ENCODE data around the gene TCIRG1. TPM values are rescaled to one million over a fixed set of nuclear protein-coding genes. Genes with fewer than 3 reads are reported as not detected.

Gene TCIRG1
- total and polyA plus RNA-seq, 2 of the 13 experiments (the other 11 are each of a cell fraction or from before 2014, with no cell fraction given), result 48.0 to 69.6 TPM

DNA sequence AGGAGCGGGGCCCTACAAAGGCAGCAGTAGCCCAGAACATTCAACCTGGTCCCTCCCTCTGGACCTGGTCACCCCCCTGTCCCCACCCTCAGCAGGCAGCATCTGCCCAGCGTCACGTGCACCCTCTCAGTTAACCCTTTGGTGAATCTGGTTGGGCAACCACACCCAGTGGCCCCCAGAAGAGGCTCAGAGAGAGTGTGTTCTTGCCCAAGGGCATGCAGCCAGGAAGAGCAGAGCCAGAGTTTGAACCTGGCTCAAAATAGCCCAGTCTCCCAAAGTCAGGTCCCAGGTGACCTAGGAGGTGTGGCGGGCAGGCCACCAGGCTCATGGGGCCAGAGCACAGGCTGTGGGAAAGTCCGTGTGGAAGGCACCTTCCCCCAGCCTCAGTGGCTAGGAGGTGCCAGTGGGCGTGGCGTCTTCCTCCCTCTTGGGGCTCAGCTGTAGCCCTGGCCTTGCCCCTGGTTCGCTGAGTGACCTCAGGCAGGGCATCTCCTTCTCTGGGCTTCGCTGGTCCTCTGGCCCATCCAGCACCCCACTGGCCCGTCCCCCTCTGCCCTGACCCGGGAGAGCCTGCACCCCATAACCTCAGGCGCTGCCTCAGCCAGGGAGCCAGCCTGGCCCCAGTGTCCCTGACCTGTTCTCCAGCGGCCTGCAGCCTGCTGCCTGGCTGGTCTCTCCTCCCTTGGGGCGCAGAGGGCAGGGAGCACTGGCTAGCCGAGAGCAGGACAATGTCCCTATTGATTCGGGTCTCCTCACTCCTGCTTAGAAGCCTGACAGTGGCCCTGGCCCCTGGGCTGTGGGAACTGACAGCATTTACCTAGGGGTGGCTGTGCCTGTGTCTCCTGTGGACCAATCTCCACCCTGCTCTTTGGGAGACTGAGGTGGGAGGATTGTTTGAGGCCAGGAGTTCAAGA lies 21.7 kb upstream of the TCIRG1 start (continued):
- TF ChIP-seq, protein P1, sequence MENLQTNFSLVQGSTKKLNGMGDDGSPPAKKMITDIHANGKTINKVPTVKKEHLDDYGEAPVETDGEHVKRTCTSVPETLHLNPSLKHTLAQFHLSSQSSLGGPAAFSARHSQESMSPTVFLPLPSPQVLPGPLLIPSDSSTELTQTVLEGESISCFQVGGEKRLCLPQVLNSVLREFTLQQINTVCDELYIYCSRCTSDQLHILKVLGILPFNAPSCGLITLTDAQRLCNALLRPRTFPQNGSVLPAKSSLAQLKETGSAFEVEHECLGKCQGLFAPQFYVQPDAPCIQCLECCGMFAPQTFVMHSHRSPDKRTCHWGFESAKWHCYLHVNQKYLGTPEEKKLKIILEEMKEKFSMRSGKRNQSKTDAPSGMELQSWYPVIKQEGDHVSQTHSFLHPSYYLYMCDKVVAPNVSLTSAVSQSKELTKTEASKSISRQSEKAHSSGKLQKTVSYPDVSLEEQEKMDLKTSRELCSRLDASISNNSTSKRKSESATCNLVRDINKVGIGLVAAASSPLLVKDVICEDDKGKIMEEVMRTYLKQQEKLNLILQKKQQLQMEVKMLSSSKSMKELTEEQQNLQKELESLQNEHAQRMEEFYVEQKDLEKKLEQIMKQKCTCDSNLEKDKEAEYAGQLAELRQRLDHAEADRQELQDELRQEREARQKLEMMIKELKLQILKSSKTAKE (CRISPR knock-in tag; IDR thresholded peaks at IDR 0.05; ENCODE audit: borderline replicate concordance), result peak; percentile 83; the same call in 1 of the 2 replicates
- TF ChIP-seq, protein P2, sequence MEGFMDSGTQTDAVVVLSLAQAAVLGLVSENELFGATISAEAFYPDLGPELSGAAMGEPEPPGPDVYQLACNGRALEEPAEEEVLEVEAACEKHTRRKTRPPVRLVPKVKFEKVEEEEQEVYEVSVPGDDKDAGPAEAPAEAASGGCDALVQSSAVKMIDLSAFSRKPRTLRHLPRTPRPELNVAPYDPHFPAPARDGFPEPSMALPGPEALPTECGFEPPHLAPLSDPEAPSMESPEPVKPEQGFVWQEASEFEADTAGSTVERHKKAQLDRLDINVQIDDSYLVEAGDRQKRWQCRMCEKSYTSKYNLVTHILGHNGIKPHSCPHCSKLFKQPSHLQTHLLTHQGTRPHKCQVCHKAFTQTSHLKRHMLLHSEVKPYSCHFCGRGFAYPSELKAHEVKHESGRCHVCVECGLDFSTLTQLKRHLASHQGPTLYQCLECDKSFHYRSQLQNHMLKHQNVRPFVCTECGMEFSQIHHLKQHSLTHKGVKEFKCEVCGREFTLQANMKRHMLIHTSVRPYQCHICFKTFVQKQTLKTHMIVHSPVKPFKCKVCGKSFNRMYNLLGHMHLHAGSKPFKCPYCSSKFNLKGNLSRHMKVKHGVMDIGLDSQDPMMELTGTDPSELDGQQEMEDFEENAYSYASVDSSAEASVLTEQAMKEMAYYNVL (CRISPR knock-in tag; IDR thresholded peaks at IDR 0.05; ENCODE audit: borderline replicate concordance), result no peak; the same call in 1 of the 2 replicates
- peak; percentile 31; the same call in 1 of the 2 replicates for TF ChIP-seq MEIS1 (CRISPR knock-in tag; IDR thresholded peaks at IDR 0.05; ENCODE audit: borderline replicate concordance)
- peak in 1 of 2 experiments; percentile 31; a peak in 1 of 4 replicates for TF ChIP-seq KLF16 (CRISPR knock-in tag; IDR thresholded peaks at IDR 0.05)
- TF ChIP-seq HOXD1 (CRISPR knock-in tag; IDR thresholded peaks at IDR 0.05), result no peak; the same call in 1 of the 2 replicates
- TF ChIP-seq ZNF839 (CRISPR knock-in tag; IDR thresholded peaks at IDR 0.05; ENCODE audit: borderline replicate concordance), result no peak; the same call in 1 of the 2 replicates
- no peak; a peak in 2 of 4 replicates for TF ChIP-seq POLR2A (IDR thresholded peaks at IDR 0.05; ENCODE audit: insufficient read depth in 1 of 2, low read depth in 2 of 2, low read length in 2 of 2)
- no peak for TF ChIP-seq GATA4 (IDR thresholded peaks at IDR 0.05; ENCODE audit: borderline replicate concordance, low read depth)
- TF ChIP-seq, protein P3, sequence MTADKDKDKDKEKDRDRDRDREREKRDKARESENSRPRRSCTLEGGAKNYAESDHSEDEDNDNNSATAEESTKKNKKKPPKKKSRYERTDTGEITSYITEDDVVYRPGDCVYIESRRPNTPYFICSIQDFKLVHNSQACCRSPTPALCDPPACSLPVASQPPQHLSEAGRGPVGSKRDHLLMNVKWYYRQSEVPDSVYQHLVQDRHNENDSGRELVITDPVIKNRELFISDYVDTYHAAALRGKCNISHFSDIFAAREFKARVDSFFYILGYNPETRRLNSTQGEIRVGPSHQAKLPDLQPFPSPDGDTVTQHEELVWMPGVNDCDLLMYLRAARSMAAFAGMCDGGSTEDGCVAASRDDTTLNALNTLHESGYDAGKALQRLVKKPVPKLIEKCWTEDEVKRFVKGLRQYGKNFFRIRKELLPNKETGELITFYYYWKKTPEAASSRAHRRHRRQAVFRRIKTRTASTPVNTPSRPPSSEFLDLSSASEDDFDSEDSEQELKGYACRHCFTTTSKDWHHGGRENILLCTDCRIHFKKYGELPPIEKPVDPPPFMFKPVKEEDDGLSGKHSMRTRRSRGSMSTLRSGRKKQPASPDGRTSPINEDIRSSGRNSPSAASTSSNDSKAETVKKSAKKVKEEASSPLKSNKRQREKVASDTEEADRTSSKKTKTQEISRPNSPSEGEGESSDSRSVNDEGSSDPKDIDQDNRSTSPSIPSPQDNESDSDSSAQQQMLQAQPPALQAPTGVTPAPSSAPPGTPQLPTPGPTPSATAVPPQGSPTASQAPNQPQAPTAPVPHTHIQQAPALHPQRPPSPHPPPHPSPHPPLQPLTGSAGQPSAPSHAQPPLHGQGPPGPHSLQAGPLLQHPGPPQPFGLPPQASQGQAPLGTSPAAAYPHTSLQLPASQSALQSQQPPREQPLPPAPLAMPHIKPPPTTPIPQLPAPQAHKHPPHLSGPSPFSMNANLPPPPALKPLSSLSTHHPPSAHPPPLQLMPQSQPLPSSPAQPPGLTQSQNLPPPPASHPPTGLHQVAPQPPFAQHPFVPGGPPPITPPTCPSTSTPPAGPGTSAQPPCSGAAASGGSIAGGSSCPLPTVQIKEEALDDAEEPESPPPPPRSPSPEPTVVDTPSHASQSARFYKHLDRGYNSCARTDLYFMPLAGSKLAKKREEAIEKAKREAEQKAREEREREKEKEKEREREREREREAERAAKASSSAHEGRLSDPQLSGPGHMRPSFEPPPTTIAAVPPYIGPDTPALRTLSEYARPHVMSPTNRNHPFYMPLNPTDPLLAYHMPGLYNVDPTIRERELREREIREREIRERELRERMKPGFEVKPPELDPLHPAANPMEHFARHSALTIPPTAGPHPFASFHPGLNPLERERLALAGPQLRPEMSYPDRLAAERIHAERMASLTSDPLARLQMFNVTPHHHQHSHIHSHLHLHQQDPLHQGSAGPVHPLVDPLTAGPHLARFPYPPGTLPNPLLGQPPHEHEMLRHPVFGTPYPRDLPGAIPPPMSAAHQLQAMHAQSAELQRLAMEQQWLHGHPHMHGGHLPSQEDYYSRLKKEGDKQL (CRISPR knock-in tag; IDR thresholded peaks at IDR 0.05; ENCODE audit: low read depth), result peak; percentile 37; the same call in 1 of the 2 replicates
- no peak for TF ChIP-seq PCBP2 (optimal IDR thresholded peaks at IDR 0.05; ENCODE audit: low read depth, low read length, poor library complexity, severe bottlenecking)
- 0 out of 2 replicates have a peak, but pooled peaks have one; percentile 40 for TF ChIP-seq KDM3A (CRISPR knock-in tag; IDR thresholded peaks at IDR 0.05; ENCODE audit: low read depth)
- TF ChIP-seq, protein P4, sequence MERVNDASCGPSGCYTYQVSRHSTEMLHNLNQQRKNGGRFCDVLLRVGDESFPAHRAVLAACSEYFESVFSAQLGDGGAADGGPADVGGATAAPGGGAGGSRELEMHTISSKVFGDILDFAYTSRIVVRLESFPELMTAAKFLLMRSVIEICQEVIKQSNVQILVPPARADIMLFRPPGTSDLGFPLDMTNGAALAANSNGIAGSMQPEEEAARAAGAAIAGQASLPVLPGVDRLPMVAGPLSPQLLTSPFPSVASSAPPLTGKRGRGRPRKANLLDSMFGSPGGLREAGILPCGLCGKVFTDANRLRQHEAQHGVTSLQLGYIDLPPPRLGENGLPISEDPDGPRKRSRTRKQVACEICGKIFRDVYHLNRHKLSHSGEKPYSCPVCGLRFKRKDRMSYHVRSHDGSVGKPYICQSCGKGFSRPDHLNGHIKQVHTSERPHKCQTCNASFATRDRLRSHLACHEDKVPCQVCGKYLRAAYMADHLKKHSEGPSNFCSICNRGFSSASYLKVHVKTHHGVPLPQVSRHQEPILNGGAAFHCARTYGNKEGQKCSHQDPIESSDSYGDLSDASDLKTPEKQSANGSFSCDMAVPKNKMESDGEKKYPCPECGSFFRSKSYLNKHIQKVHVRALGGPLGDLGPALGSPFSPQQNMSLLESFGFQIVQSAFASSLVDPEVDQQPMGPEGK (CRISPR knock-in tag; IDR thresholded peaks at IDR 0.05), result peak; percentile 96
- peak; percentile 29; the same call in 1 of the 2 replicates for TF ChIP-seq ZNF777 (CRISPR knock-in tag; IDR thresholded peaks at IDR 0.05)

Data from HepG2 (cell line).